NOMO-1 treated with DMSO at 0.1 percent for 48 hours (cell line): Measurements from ENCODE around the gene HSPD1.
A peak's percentile ranks its signal among the peaks of the same experiment; 100 is the strongest.
"Not testable (repeated sequence)": the region's sequence is repeated elsewhere in the genome, so short reads cannot be mapped to it uniquely, and the experiment has no call there.

Experiments used
- DNase-seq: peaks from one replicate; lab custom pipeline; 2025; ENCODE audit not compliant: unreplicated experiment; lab: John Stamatoyannopoulos, UW

Gene HSPD1

DNA sequence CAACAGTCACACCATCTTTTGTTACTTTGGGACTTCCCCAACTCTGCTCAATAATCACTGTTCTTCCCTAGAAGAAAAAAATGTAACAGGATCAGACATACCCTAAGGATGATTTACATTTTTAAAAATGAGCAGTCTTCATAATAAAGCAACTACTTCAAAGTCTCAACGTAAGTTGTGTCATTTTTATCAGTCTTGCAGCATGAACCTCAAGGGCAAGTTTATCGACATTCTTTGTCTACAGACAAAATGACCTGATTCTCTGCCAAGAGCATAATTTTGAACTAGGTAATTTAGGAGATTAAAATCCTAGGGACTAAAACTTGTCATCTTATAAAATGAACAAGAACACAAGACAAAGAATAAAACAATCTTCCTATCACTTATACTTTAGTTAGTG lies 2.3 kb downstream of the HSPD1 start:
- DNase-seq: no peak

DNA sequence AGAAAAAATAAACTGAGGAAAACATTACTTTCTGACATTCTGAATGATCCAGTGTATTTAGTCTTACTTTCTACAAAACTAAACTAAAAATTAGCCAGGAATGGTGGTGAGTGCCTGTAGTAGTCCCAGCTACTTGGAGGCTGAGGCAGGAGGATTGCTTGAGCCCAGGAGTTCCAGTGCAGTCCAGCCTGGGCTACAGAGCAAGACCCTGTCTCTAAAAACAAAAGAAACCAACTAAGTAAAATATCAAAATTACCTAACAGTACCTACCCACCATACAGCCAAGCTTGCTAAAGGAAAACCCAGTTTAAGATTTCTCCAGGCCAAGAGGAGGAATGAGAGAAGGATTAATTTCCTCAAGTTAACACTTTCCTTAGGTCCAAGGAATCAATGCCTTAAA lies 2.9 kb downstream of the HSPD1 start:
- no peak for DNase-seq

DNA sequence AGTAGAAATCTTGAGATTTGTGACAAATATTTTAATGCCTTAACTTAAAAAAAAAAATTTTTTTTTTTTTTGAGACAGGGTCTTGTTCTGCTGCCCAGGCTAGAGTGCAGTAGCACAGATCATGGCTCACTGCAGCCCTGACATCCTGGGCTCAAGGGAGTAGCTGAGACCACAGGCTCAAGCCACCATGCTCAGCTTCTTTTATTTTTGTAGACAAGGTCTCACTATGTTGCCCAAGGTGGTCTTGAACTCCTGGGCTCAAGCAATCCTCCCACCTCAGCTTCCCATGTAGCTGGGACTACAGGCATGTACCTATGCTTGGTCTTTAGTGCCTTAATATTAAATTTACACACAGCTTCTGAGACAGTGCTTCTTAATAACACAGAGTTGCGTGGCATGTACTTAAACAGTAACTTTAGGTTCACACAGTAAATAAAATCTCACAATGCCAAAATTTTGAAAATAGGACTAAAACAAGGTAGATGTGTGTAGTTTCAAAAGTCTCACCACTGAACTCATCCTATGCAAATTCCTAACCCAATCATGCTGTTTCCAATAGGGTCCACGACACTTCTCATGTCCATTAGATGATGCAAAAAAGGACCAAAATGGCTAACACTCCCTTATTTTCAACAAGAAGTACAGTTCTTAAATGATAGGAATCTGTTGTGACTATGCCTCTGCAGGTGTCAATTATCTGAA lies 4.1 kb downstream of the HSPD1 start:
- no peak for DNase-seq

DNA sequence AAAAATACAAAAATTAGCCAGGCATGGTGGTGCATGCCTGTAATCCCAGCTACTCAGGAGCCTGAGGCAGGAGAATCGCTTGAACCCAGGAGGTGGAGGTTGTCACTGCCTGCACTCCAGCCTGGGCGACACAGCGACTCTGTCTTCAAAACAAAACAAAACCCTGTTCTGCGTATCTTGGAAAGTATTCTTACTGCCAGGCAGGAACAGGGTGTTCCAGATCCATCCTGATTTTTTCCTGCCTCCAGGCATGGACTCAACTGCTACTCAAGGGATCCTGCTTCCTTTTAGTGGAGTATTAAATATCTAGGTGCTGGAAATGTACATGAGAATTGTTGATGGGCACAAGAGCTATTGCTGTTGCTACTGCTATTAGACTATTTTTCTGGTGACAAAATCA lies 12.3 kb downstream of the HSPD1 start:
- no peak for DNase-seq

DNA sequence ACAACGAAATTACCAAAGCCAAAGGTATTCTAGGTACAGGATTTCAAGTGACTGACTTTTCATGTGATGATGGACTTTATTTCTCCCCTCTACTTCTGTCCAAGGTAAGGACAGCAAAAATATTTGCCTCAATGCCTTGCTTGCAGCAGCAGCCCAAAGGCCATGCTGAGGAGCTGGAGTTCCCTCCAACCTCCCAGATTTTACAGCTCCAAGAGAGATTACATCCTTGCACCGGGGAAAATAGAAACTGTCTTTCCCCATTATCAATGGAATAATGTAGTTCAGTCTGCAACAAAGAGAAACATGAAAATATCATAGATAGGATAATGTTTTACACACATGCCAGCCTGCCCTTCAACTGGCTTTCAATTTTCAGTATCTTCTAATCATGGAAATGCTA lies 13.5 kb downstream of the HSPD1 start:
- no peak for DNase-seq

DNA sequence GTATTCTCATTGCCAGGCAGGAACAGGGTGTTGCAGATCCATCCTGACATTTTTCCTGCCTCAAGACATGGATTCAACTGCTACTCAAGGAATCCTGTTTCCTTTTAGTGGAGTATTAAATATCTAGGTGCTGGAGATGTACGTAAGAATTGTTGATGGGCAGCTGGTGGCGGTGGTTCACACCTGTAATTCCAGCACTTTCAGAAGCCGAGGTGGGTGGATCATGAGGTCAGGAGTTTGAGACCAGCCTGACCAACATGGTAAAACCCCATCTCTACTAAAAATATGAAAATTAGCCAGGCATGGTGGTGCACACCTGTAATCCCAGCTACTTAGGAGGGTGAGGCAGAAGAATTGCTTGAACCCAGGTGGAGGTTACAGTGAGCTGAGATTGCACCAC lies 15.4 kb downstream of the HSPD1 start:
- DNase-seq: not testable (repeated sequence)

DNA sequence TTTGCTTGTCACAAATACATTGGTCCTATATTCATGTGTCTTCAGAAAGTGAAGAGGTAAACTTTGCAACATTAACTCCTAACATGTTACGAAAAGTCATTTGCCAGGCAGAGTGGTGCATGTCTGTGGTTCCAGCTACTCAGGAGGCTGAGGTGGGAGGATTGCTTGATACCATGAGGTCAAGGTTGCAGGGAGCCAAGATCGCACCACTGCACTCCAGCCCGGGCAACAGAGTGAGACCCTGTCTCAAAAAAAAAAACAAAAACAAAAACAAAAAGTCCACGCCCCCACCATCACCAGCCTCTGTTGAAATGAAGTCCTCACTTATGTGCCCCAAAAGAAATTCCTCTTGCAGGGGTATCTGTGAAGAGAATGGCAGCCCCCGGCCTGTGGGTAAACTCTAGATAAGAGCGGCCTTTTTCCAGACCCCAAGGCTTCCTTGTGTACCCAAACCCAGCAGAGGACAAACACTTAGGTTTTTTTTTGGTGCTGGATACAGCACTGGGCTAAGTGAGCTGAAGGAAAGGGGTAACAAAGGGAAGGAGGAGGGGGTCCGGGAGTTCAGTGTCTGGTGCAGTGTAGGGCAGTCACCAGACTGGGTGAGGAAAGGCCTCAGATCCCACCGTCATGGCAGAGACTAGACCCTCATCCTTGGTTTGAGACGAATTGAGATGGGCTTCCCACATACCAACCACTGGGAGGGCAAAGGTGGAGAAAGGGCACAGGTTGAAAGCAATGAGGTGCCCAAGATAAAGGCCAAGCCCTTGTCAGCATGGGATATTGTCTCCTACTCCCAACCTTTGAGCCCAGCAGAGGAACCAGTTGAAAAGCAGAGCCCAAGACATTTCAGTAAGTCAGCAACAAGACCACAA lies 19.2 kb downstream of the HSPD1 start:
- no peak for DNase-seq

DNA sequence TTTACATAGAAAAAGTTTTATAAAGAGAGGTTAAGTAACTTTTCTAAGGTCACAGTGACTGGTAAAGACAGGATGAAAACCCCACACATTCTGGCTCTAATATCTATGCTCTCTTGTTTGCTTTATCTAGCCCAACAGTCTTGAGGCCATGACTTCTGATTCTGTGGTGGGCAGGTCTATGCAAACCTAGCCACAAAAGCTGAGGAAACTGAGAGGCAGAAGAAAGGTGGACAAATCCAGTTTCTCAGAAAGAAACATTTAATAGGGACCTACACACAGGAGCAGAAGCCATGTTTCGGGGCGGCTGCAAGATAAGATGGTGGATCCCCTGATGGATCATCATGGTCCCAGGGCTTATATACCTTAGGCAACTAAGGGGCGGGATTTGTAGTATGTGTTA lies 21.8 kb downstream of the HSPD1 start:
- DNase-seq: no peak

DNA sequence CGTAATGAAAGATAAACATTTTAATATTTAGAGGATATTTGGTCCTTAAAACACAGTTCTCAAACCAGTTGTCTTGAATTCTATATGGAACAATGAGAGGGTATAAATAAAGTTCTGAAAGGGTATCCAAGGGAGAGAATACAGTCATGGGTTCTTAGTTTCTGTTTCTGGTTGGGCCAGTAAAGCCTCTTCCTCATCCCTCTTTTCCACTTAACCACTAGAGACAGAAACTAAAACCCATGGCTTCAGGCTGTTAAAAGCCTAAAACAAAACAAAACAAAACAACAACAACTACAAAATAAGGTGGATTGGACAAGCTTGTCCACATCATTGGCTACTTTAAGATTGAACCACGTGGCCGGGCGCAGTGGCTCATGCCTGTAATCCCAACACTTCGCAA lies 27.5 kb downstream of the HSPD1 start:
- no peak for DNase-seq

DNA sequence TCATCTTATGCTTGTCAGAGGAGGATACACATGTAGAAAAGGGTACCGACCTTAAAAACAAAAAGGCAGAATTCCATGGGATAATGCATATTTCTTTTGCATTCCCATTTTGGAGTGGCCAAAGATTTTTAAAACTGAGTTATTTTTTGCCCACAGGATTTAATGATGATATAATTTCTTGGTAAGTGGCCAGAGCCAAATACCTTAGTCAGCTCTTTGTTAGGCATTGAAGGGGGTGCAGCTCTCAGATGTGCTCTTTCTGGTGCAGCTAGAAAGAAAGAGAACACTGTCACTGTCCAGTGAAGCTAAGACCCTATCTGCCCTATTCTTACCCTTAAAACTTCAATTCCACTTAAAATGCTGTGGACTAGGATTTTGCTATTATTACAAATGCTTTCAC lies 35.5 kb downstream of the HSPD1 start:
- DNase-seq: no peak

DNA sequence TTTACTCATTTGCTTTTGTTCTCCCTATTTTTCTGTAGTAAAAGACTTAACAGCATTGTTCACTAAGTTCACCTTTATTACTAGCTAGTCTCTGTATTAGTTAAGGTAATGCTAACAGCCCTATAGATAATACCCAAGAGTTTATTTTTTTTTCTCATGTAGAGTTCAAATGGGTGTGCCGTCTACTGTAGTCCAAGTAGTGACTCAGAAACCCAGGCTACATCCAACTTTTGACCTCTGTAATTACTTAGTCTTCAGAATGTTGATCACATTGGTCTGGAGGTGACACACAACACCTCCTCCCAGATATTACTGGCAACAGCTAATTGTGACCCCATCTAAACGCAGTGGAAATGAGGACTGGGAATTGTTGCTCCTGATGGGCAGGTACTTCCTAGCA lies 38.6 kb downstream of the HSPD1 start:
- DNase-seq: no peak

DNA sequence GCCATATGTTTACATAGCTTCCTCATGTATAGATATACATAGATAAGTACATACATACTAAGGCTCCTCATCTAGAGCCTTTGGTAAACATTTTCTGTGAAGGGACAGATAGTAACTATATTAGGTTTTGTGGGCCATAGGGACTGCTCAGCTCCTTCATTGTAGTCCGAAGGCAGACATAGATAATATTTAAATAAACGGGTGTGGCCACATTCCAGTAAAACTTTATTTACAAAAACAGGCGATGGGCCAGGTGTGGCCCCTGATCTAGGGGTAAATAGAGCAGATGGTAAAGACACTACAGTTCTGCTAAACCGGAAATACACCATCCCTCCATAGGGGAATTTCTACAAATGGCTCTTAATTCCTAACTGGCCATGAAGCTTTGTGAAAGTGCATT lies 39.0 kb downstream of the HSPD1 start:
- no peak for DNase-seq

DNA sequence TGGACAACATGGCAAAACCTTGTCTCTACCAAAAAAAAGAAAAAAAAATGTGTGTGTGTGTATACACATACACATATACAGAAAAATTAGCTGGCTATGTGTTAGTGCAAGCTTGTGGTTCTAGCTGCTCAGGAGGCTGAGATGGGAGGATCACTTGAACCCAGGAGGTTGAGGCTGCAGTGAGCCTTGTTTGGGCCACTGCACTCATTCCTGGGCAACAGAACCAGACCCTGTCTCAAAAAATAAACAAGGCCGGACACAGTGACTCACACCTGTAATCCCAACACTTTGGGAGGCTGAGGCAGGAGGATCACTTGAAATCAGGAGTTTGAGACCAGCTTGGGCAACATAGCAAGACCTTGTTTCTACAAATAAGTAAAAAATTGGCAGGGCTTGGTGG lies 44.2 kb downstream of the HSPD1 start:
- no peak for DNase-seq

DNA sequence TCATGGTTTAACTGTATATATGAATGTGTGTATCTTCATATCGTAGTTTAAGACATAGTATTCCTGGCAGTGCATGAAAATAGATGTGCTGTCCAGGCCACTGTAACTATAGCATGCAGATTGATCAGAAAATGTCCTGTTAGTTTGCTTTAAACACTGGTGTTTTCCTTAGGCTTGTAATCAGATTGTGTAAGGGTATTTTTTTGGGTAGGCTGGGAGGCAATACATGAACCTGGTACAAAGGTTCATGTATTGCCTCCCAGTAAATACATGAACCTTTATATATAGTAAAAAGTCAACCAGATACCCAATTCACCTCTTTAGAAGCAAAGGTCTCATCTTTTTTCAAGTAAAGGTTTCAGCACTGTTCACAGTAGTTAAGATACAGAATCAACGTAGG lies 44.7 kb downstream of the HSPD1 start:
- DNase-seq: no peak

DNA sequence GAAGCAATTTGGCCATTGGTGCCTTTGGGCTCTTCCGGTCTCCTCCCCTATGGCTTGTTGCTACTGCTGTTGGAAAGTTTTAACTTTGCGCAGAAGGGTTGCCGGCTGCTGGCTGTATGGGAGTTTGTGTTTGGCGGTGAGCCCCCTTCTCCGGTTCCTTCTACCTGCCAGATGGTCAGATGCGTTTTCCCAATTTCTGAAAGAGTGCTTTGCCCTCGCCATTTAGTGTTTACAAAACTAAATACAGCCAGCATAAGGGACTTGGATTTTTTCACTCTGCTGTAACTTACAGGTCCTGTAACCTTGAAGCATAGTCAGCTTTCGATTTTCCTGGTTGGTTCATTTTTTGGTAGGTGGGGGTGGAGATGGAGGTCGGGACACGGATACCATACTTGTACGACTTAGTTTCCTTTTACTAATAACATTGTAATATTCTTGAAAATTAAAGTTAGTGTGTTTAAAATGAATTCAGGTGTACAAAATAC lies 45.7 kb downstream of the HSPD1 start:
- no peak for DNase-seq

DNA sequence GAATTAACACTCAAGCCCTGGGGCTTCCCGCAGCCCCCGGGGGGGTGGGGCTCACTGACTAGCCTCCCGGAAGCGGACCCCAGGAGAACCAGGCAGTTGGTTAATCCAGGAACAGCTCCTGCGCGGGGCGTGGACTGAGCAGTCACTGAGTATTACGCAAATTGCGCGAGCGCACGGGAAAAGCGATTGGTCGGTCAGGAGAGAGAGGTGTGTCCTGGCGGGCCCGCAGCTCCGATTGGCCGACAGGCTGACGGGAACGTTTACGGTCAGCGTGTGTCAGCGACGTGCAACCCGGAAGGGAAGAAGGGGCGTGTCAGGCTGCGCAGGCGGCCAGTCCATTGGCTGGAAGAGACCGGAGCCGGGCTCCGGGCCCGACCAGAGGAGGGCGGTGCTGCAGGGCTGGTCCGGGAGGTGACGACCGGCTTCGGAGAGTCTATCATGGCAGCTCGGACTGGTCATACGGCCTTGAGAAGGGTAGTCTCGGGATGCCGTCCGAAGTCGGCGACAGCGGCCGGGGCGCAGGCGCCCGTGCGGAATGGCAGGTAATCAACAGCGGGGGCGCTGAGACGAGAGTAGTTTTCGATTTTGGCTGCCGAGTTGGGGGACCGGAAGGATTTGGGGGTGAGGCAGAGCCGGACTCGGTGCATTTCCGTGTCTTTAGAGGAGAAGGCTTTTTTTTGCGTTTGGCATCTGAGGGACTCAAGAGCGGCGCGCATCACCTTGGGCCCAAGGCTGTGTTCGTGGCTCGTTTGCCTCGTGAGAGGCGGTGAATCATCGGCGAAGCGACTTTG lies 46.3 kb downstream of the HSPD1 start, which contains the start of gene COQ10B:
Gene COQ10B (plus strand): TSS at position 430 of the 791 bp plus-strand sequence. CDS start 9 bp downstream, at position 439.
- DNase-seq: peak; percentile 99

DNA sequence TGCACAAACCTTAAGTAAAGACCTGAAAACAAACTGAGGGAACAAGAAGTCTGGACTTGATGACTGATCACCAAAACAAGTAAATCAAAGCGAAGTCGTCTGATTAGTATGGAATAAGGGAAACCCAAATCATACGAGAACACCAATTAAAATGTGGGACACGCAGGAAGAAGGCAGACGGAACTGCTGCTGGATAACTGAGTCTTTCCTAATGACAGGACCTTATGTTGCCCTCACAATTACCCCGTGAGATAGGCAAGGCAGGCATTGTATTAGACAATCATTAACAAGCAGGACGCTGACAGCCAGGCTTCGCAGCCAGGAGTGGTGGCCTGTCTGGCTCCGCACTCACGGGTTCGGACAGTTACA lies 46.9 kb downstream of the HSPD1 start:
- no peak for DNase-seq

DNA sequence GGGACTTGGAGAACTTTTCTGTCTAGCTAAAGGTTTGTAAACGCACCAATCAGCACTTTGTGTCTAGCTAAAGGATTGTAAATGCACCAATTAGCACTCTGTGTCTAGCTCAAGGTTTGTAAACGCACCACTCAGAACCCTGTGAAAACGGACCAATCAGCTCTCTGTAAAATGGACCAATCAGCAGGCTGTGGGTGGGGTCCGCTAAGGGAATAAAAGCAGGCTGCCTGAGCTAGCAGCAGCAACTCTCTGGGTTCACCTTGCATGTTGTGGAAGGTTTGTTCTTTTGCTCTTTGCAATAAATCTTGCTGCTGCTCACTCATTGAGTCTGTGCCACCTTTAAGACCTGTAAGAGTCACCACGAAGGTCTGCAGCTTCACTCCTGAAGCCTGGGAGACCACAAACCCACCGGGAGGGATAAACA lies 48.7 kb downstream of the HSPD1 start:
- DNase-seq: not testable (repeated sequence)

DNA sequence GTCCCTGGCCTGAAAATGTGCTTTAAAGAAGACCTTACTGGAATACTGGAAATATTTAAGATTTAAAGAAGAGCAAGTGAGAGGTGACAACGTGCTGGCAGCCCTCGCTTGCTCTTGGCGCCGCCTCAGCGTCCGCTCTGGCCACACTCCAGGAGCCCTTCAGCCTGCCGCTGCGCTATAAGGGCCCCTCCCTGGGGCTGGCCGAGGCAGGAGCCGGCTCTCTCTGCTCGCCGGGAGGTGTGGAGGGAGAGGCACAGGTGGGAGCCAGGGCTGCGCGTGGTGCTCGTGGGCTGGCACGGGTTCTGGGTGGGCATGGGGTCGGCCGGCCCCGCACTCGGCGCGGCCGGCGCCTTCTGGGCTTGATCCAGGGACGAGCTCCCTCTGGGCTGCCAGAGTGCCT lies 49.2 kb downstream of the HSPD1 start:
- no peak for DNase-seq

DNA sequence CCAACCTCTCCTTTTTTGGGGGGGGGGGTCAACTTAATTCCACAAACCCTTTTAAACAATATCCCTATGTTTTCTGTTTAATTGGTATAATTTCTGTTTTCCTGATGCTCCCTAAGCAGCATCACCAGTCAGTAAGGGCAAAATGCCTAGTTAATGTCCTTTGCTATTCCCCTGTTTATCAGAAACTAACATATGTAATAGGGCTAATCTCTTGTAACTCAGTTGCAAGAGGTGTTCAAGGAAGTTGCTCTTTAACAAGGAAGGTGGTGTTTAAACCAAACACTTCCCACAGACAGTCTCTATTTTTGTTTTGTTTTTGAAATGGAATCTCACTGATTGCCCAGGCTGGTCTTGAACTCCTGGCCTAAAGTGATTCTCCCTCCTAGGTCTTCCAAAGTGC lies 52.8 kb downstream of the HSPD1 start:
- no peak for DNase-seq

DNA sequence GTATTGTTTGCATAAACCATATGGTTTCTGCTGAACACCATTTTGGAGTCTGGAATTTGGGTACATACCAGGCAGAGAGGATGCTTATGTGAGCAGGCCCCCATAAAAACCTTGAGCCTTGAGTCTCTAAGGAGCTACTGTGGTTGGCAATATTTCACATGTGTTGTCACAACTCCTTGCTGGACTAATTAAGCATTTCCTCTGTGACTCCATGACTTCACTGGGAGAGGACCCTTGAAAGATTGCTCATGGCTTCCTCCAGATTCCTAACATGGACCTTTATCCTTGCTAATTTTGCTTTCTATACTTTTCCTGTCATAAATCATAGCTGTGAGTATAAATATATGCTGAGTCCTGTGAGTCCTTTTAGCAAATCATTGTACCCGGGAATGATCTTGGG lies 53.9 kb downstream of the HSPD1 start:
- no peak for DNase-seq

DNA sequence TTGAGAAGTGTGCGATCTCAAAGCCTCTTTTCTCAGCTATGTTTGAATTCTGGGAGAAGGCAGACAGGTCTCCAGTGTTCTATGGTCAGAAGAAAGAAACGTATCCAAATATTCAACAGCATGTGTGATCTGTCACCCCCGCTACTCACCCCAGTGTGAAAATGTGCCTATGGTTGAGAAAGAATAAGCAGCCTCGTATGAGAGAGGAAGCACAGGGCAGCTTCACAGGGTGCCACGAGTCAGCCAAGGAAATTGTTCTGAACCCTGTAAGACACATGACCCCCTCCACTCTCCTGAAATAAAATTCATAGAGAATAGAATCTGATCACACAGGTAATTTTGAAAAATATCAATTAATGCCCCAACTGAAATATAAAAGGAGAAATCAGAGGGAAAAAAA lies 56.8 kb downstream of the HSPD1 start:
- no peak for DNase-seq
